Fibroblast of pulmonary artery (primary cell): ENCODE measurements around the gene CYSLTR2.

Source experiments
- DNase-seq: peaks from one replicate; pipeline ENCODE4 v3.0.0-alpha.2; 2010; ENCODE audit warnings: low read depth
- H3K4me3 ChIP-seq: replicated peaks from 2 replicates; pipeline ENCODE4 v1.5.1; 2011; ENCODE audit warnings: low read depth, mild to moderate bottlenecking, control low read depth, low read length, moderate library complexity
- TF ChIP-seq, protein P1 (sequence below): IDR thresholded peaks from 2 replicates; pipeline ENCODE4 v1.5.1; 2011; ENCODE audit warnings: mild to moderate bottlenecking, control low read depth, low read length, inconsistent platforms; ENCODE audit errors: missing control alignments

CYSLTR2 gene

DNA sequence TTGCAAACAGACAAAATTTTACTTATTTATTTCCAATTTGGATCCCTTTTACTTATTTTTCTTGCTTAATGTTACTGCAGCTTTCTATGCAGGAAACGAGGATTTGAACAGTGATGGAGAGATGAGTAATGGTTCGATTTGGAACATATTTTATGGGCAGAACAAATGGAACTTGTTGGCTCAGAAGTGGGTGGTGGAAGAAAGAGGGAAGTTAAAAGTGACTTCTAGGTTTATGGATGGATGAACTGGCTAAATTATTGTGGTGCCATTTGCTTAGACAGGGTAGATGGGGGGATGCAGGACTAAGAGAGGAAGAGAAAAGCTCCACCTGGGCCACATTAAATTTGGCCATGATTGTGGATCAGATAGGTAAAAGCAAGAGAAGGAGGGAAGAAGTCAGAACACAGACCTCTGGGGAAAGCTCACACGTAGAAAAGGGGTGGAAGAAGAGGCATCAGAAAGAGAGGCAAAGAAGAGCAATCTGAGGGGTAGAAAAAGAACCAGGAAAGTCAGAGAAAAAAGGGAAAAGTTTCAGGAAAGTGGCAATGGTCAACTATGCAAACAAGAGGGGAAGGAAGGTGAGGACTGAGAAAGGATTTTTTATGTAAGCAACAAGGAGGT lies 768 bp upstream of the CYSLTR2 start:
- DNase-seq, result no peak
- H3K4me3 ChIP-seq, result no peak overlapping the region
- TF ChIP-seq, protein P1, sequence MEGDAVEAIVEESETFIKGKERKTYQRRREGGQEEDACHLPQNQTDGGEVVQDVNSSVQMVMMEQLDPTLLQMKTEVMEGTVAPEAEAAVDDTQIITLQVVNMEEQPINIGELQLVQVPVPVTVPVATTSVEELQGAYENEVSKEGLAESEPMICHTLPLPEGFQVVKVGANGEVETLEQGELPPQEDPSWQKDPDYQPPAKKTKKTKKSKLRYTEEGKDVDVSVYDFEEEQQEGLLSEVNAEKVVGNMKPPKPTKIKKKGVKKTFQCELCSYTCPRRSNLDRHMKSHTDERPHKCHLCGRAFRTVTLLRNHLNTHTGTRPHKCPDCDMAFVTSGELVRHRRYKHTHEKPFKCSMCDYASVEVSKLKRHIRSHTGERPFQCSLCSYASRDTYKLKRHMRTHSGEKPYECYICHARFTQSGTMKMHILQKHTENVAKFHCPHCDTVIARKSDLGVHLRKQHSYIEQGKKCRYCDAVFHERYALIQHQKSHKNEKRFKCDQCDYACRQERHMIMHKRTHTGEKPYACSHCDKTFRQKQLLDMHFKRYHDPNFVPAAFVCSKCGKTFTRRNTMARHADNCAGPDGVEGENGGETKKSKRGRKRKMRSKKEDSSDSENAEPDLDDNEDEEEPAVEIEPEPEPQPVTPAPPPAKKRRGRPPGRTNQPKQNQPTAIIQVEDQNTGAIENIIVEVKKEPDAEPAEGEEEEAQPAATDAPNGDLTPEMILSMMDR, result no peak

DNA sequence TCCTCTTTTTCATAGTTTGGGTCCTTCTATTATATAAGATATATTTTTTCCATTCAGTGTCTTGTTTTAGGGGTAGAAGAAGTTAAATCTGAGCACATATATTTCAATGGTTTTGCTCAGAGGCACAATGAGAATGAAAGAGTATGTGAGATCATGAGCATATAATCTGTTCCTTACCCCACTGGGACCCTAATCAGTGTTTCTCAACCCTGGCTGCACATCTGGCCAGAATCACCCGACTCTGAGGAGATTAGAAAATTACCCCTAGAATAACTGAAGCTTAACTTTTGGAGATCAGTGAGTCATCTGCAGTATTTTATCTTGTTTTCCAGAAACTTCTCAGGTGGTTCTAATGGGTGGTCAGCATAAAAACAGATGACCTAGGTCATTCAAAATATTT lies 782 bp downstream of the CYSLTR2 start:
- DNase-seq, result no peak
- TF ChIP-seq, protein P1, result no peak
- no peak overlapping the region for H3K4me3 ChIP-seq

DNA sequence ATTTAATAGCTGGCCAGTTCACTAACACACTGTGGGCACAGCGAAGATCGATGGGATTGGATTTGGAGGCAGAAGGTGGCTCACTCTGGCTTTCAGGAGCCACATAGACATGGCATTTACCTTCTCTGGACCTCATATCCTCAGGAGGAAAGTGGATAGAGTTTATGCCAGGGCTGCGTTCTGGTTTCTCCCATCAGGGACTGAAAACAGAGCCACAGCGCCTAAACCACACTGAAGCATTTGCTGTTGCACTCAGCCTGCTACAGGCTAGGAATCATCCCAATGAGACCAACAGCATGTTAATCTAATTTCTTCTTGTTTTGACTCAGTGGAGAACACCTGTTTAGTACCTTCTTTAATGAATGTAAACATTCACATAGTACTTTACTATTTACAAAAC lies 1.6 kb downstream of the CYSLTR2 start:
- TF ChIP-seq, protein P1, result no peak
- no peak overlapping the region for H3K4me3 ChIP-seq
- DNase-seq, result no peak

DNA sequence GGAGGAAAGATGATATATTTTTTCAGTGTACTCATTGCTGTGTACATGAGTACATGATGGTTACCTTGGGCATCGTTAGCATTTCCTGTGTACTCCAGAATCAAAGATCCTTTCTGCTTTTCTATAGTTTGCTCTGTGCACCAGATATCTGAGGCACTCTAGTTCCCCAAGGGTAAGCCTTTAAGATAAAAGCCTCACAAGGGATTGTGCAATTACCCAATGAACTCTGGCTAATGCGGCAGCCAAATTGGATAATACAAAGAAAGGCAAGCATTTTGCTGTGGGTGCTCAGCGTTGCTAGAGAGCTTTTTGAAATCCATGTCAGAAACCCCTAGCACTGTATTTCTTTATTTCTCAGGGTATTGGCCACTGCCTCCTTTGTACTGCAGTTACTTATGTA lies 2.9 kb downstream of the CYSLTR2 start:
- TF ChIP-seq, protein P1, result no peak
- H3K4me3 ChIP-seq, result no peak overlapping the region
- DNase-seq, result peak; percentile 58

DNA sequence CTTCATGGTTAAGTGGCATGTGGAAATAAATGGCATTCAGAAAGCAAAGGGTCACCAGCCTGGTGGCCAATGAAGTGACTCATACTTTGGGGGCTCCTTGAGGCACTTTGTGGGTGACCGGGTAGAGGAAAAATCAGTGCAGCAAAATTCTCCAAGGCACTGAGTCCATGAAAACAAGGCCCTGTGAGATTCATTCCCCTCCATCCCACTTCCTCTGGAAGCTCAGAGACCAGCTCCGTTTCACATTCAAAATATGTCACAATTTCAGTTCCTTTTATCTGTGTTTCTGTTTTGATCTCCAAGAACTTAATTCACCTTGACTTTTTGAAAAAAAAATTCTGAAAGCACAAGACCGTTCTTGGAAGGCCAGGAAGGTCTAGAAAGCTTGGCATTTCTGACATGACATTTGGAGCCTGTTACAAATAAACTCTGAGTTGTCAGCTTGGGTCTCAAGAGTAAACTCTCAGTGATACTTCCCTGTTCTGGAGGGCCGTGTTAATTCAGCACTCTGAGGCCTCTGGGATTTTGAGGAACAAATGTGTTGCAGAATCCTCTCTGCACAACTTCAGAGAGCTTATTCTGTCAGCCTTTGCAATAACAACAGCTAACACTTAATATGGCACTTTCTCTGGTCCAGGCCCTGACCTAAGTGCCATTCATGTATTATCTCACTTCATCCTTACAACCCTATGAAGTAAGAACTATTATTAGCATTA lies 6.8 kb downstream of the CYSLTR2 start:
- no peak for DNase-seq
- TF ChIP-seq, protein P1, result no peak
- no peak overlapping the region for H3K4me3 ChIP-seq

DNA sequence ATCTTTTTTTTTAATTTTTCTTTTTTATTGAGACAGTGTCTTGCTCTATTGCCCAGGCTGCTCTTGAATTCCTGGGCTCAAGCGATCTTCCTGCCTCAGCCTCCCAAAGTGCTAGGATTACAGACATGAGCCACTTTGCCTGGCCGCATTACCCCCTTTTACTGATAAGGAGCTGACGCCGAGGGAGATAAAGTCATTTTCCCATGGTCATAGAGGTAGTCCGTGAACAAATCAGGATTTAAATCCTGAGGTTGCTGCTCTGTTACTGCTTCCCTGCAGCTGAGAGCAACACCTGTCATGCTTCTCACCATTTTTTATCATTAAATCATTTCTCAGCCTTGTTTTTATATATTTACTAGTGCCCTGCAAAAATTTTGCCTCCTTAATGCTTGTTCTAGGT lies 7.4 kb downstream of the CYSLTR2 start:
- TF ChIP-seq, protein P1, result no peak
- DNase-seq, result no peak
- no peak overlapping the region for H3K4me3 ChIP-seq

DNA sequence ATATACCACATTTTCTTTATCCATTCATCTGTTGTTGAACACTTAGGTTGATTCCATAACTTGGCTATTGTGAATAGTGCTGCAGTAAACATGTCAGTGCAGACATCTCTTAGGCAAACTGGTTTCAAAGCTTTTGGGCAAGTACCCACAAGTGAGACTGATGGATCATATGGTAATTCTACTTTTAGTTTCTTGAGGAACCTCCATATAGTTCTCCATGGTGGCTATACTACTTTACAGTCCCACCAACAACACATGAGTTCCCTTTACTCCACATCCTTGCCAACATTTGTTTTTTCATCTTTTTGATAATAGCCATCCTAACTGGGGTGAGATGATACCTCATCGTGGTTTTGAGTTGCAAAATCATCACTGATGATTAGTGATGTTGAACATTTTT lies 8.5 kb downstream of the CYSLTR2 start:
- DNase-seq, result no peak
- no peak overlapping the region for H3K4me3 ChIP-seq
- TF ChIP-seq, protein P1, result no peak
